ENCODE results near the gene PHLDB2.

The PHLDB2 gene

GRCh38 chr3:111926266-111926676 is 67.2 kb downstream of the PHLDB2 start:
- DNase-seq (ENCODE audit: low read depth) = no peak

GRCh38 chr3:111928613-111929012 is 69.5 kb downstream of the PHLDB2 start:
- DNase-seq (ENCODE audit: low read depth) = no peak

- DNase-seq (ENCODE audit: low read depth) = no peak
Observed at GRCh38 chr3:111929484-111929883, 70.4 kb downstream of the PHLDB2 start.

- DNase-seq (ENCODE audit: low read depth) = no peak
Observed at GRCh38 chr3:111932946-111933345, 73.9 kb downstream of the PHLDB2 start.

- DNase-seq (ENCODE audit: low read depth) = no peak
Observed at GRCh38 chr3:111936191-111936841, 77.3 kb downstream of the PHLDB2 start.

GRCh38 chr3:111936967-111937366 is 77.9 kb downstream of the PHLDB2 start:
- no peak for DNase-seq (ENCODE audit: low read depth)

- no peak for DNase-seq (ENCODE audit: low read depth)
Observed at GRCh38 chr3:111937871-111938270, 78.8 kb downstream of the PHLDB2 start.

- DNase-seq (ENCODE audit: low read depth) = no peak
Observed at GRCh38 chr3:111939873-111940272, 80.8 kb downstream of the PHLDB2 start.

GRCh38 chr3:111943533-111943932 is 84.5 kb downstream of the PHLDB2 start:
- DNase-seq (ENCODE audit: low read depth) = no peak

- DNase-seq (ENCODE audit: low read depth) = no peak
Observed at GRCh38 chr3:111944372-111944771, 85.3 kb downstream of the PHLDB2 start.

GRCh38 chr3:111947231-111947630 is 88.2 kb downstream of the PHLDB2 start:
- DNase-seq (ENCODE audit: low read depth) = no peak

GRCh38 chr3:111948786-111949185 is 89.7 kb downstream of the PHLDB2 start:
- DNase-seq (ENCODE audit: low read depth) = no peak

GRCh38 chr3:111949712-111950111 is 90.6 kb downstream of the PHLDB2 start:
- no peak for DNase-seq (ENCODE audit: low read depth)

GRCh38 chr3:111951032-111951431 is 92.0 kb downstream of the PHLDB2 start:
- no peak for DNase-seq (ENCODE audit: low read depth)

- no peak for DNase-seq (ENCODE audit: low read depth)
Observed at GRCh38 chr3:111952086-111952485, 93.0 kb downstream of the PHLDB2 start.

- DNase-seq (ENCODE audit: low read depth) = no peak
Observed at GRCh38 chr3:111952866-111953450, 93.9 kb downstream of the PHLDB2 start.

GRCh38 chr3:111954228-111954990 is 95.3 kb downstream of the PHLDB2 start:
- no peak for DNase-seq (ENCODE audit: low read depth)

GRCh38 chr3:111955876-111956275 is 96.8 kb downstream of the PHLDB2 start:
- no peak for DNase-seq (ENCODE audit: low read depth)

GRCh38 chr3:111956449-111956848 is 97.4 kb downstream of the PHLDB2 start:
- DNase-seq (ENCODE audit: low read depth) = no peak

- DNase-seq (ENCODE audit: low read depth) = no peak
Observed at GRCh38 chr3:111956995-111957734, 98.1 kb downstream of the PHLDB2 start.

- no peak for DNase-seq (ENCODE audit: low read depth)
Observed at GRCh38 chr3:111961461-111962164, 102.5 kb downstream of the PHLDB2 start.

GRCh38 chr3:111963424-111963823 is 104.4 kb downstream of the PHLDB2 start:
- no peak for DNase-seq (ENCODE audit: low read depth)
